Amniotic epithelial cell (primary cell): ENCODE results near the gene SEC63.
"Not testable (repeated sequence)": the region's sequence is repeated elsewhere in the genome, so short reads cannot be mapped to it uniquely, and the experiment has no call there.

Experiments used
- DNase-seq: peaks from one replicate; pipeline ENCODE4 v3.0.0-alpha.2; 2010; ENCODE audit warnings: low read depth

Gene SEC63

GRCh38 chr6:107972413-107973096, 14.5 kb upstream of the SEC63 start:
- DNase-seq: peak; percentile 94

DNA sequence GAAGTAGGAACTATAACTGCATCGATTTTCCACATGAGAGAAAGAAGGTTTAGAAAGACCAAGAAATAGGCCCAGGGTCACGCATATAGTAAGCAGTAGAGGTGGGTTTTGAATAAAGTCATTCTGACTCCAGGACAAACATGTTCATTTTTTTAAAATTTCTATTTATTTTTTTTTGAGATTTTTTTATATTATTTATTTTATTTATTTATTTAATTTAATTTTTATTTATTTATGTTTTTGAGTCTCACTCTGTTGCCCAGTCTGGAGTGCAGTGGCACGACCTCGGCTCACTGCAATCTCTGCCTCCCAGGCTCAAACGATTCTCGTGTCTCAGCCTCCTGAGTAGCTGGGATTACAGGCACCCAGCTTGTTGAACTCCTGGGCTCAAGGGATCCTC, 13.2 kb upstream of the SEC63 start:
- no peak for DNase-seq

DNA sequence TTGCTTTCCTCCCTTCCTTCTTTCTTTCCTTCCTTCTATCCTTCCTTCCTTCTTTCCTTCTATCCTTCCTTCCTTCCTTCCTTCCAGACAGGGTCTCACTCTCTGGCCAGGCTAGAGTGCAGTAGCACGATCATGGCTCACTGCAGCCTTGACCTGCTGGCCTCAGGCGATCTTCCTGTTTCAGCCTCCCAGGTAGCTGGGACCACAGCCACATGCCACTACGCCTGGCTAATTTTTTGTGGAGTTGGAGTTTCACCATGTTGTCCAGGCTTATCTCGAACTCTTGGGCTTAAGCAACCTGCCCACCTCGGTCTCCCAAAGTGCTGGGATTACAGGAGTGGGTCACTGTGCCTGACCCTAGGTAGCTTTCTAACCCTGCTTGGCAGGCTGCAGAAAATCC, 12.2 kb upstream of the SEC63 start:
- no peak for DNase-seq

DNA sequence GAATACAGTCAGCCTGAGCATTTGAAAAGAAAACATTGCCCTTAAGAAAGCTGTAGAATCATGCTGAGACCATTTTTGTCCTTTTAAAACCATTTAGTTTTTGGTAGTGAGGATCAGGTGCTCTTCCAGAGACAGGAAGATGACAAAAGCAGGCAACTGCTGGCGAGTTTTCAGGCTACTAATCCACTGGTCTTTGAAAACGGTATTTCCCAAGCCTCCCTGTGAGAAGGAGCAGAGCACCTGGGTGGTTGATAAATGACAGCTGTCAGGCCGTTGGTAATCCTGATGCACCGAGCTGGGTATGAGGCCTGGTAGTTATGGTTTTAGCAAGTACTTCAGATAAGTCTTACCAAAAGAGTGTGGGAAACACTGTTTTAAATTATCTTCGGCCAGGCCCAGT, 10.1 kb upstream of the SEC63 start:
- DNase-seq: peak; percentile 70

DNA sequence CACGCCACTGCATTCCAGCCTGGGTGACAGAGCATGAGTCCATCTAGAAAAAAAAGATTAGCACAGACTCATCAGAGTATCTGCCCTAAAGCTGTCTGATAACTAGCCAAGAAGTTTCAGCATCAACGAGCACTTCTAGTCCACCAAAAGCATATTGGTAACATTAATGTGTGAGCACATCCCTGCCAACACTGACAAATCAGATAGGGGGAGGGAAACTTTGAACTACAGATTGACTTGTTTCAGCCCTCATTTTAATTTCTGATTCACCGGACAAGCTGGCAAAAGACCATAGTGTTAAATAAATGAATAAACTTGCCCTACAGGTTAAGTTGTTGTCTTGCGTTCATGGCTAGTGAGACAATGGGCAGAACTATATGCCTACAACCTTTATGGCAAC, 7.7 kb upstream of the SEC63 start:
- DNase-seq: peak; percentile 78

GRCh38 chr6:107962723-107963122, 4.7 kb upstream of the SEC63 start:
- no peak for DNase-seq

GRCh38 chr6:107959392-107959791, 1.4 kb upstream of the SEC63 start:
- no peak for DNase-seq

- not testable (repeated sequence) for DNase-seq
These were observed 818 bp upstream of the SEC63 start for GRCh38 chr6:107958689-107959362.

GRCh38 chr6:107957308-107957908, 600 bp downstream of the SEC63 start:
- peak; percentile 75 for DNase-seq

DNA sequence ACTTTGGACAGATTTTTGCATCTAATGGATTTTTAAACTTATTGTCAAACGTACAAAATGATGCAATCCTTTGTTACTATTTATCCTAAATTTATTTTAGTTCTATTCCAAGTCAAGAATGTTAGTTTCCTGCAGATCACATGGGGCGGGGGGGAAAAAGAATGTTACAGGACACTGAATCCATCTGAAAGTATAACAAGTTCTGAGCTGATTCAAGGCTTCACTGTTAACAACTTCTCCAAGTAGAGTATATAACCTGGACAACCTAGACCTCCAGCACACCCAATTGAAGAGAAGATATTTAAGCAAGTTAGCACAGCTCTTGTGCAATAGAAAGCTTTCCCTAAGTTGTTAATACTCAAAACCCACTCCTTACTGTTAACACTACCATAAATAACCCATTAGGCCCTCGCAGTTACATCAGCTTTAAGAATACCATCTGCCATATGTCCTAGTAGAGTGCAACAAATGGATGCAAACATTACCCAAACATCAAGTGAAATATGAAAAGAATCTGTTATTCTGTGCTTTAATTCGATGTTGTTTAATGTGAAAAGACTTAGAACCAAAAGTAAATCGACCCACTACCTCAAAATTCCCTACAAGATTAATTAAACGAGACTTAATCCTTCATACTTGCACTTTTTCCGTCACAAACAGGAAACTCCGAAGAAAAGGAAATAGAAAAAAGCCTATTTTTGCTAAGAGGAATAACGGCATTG, 1.3 kb downstream of the SEC63 start:
- DNase-seq: peak; percentile 77

- no peak for DNase-seq
These were observed 1.8 kb downstream of the SEC63 start for GRCh38 chr6:107956181-107956580.

DNA sequence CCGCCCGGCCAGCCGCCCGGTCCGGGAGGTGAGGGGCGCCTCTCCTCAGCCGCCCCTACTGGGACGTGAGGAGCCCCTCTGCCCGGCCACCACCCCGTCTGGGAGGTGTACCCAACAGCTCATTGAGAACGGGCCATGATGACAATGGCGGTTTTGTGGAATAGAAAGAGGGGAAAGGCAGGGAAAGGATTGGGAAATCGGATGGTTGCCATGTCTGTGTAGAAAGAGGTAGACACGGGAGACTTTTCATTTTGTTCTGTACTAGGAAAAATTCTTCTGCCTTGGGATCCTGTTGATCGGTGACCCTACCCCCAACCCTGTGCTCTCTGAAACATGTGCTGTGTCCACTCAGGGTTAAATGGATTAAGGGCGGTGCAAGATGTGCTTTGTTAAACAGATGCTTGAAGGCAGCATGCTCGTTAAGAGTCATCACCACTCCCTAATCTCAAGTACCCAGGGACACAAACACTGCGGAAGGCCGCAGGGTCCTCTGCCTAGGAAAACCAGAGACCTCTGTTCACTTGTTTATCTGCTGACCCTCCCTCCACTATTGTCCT, 4.1 kb downstream of the SEC63 start:
- DNase-seq: not testable (repeated sequence)

GRCh38 chr6:107943626-107944439, 14.2 kb downstream of the SEC63 start:
- no peak for DNase-seq

DNA sequence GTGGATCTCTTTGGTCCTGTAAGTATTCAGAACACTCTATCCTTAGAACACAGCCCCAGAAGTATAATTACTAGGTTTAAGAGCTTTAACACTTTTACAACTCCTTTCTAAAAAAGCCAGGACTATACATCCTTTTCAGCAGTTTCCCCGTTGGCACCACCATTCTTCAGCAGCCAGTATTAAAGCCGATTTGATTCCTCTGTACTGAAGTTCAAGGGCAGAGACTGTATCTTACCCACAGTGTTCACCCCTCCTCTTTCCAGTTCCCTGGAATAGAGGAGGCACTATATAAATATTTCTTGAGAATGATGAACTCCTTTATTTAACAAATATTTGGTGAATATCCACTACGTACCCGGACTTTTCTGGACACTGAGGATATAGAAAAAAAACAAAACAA, 15.9 kb downstream of the SEC63 start:
- no peak for DNase-seq

GRCh38 chr6:107941627-107942026, 16.4 kb downstream of the SEC63 start:
- no peak for DNase-seq

DNA sequence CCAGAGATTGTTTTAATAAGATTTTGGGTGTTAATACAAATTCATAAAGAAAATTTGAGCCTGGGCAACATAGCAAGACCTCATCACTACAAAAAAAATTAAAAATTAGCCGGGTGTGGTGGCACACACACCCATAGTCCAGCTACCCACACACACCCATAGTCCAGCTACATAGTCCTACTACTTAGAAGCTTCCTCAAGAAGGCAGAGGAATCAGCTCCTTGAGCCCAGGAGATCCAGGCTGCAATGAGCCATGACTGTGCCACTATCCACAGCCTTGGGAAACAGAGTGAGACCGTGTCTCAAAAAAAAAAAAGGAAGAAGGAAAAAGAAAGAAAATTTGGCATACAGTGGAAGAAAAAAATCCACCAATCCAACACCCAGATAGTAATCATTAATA, 16.8 kb downstream of the SEC63 start:
- no peak for DNase-seq

DNA sequence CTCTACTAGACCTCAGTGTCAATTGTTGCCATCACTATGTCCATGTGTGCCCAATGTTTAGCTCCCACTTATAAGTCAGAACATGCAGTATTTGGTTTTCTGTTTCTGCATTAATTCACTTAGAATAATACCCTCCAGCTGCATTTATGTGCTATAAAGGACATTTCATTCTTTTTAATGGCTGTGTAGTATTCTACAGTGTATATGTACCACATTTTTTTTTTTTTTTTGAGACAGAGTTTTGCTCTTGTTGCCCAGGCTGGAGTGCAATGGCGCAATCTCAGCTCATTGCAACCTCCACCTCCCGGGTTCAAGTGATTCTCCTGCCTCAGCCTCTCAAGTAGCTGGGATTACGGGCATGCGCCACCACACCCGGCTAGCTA, 21.1 kb downstream of the SEC63 start:
- DNase-seq: not testable (repeated sequence)

DNA sequence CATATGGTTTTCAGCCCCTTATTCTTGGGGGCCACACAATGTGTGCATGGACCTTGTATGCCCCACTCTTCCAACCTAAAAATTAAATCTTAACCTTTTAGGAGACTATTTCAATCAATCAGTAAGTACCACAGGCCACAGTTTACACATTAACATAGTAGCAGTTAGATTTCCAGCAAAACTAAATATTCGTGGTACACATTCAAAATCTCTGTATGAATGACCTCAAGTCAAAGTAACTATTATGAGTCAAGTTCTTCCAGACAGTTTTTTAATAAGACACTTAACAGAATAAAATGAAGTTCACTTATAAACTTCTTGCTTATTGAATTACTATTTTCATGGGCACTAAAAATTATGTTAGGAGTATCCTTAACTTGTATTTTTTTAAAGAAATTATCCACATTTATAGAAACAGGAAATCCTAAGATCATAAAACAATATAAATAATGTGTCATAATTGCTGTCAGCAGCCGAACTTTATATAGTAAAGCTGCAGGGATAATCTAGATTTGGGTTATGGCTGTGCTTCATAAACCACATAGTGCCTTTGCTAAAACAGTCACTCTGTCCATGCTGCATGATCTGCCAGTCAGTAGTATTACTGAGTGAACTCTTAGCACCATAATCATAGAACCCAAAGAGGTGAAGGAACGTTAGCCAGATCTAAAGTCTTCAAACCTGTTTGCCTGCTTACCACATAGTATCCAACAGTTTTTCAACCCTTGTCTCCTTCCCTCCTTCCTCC, 21.7 kb downstream of the SEC63 start:
- no peak for DNase-seq

- not testable (repeated sequence) for DNase-seq
These were observed 23.8 kb downstream of the SEC63 start for GRCh38 chr6:107934229-107934628.

DNA sequence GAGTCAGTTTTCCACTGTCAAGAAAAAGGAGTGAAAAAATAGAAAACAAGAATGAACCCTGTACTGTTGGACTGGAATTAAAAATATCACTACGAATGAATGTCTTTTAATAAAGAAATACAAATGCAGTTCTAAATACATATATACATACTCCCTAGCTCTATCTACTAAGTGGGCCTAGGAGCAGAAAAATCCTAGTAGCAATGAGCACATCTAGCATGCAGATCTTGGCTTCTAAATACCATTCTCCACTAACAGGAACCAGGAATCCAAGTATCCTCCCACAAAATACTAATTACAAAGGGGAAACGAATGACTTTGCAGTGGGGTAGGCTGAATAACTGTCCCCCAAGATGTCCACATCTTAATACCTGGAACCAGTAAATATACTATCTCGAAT, 25.4 kb downstream of the SEC63 start:
- DNase-seq: no peak

DNA sequence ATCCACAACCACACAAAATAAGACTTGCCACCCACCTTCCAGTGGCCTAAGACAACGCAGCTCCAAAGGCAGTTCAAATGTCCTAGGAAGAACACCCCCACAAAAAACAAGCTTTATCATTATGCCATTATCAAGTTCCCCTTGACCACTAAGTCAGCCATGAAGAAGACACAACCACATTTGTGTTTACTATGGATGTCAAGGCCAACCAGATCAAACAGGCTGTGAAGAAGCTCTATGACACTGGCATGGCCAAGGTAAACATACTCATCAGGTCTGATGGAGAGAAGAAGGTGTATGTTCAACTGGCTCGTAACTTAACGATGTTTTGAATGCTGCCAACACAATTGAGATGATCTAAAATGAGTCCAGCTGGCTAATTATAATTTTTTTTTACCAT, 26.1 kb downstream of the SEC63 start:
- no peak for DNase-seq
